OCI-LY7 (cell line): ENCODE results near the gene ALOXE3. TPM values are rescaled to one million over a fixed set of nuclear protein-coding genes. Genes with fewer than 3 reads are reported as not detected.

Experiments
- BruUV-seq: library from RNA; stranded (reverse); fragments of 400-500 nt; replicated peaks from 2 replicates; lab custom pipeline; 2021; lab: Mats Ljungman, UMichigan
- CTCF ChIA-PET: fragments of 300-600 bp; sonication (Branson Sonifier 250); formaldehyde crosslinking; loops from one replicate; lab custom pipeline; 2022; ENCODE audit warnings: antibody characterized with exemption; ENCODE audit not compliant: unreplicated experiment; lab: Charles Lee
- POLR2A ChIA-PET: fragments of 300-600 bp; sonication (Branson Sonifier 250); formaldehyde crosslinking; loops from one replicate; lab custom pipeline; 2022; ENCODE audit warnings: antibody characterized with exemption; lab: Charles Lee
- DNase-seq: peaks from one replicate; pipeline ENCODE4 v3.0.0-alpha.2; 2015; ENCODE audit warnings: low spot score
- H2AFZ ChIP-seq: fragments of 200-600 bp; sonication (generic), shearing (Covaris generic); 2 replicates; pipeline ENCODE4 v1.6.1; 2014; ENCODE audit warnings: mild to moderate bottlenecking, antibody characterized with exemption, low read length, moderate library complexity
- H3K27ac ChIP-seq: fragments of 200-600 bp; sonication (generic); 2 replicates; pipeline ENCODE4 v1.5.1; 2014; ENCODE audit warnings: mixed run types, low read depth, mild to moderate bottlenecking, moderate library complexity, low read length, inconsistent platforms; ENCODE audit not compliant: poor library complexity, severe bottlenecking
- H3K36me3 ChIP-seq: fragments of 200-600 bp; sonication (generic); 2 replicates; pipeline ENCODE4 v1.6.1; 2014; ENCODE audit warnings: mild to moderate bottlenecking, antibody characterized with exemption, low read length, moderate library complexity, mixed read lengths; ENCODE audit not compliant: insufficient read depth
- H3K4me1 ChIP-seq: fragments of 200-600 bp; sonication (generic); 2 replicates; pipeline ENCODE4 v1.5.1; 2014; ENCODE audit warnings: mild to moderate bottlenecking, low read length; ENCODE audit not compliant: insufficient read depth, poor library complexity, severe bottlenecking
- H3K4me2 ChIP-seq: fragments of 200-600 bp; sonication (generic); 2 replicates; pipeline ENCODE4 v1.6.1; 2014; ENCODE audit warnings: mild to moderate bottlenecking, low read length
- H3K4me3 ChIP-seq: fragments of 200-600 bp; sonication (generic); 2 replicates; pipeline ENCODE4 v1.5.1; 2014; ENCODE audit warnings: mild to moderate bottlenecking, low read depth, low read length; ENCODE audit not compliant: poor library complexity, severe bottlenecking
- H3K79me2 ChIP-seq: fragments of 200-600 bp; sonication (generic); 2 replicates; pipeline ENCODE4 v1.6.1; 2016; ENCODE audit warnings: low read depth, mild to moderate bottlenecking, low read length, moderate library complexity, mixed read lengths; ENCODE audit not compliant: insufficient read depth
- H3K9me2 ChIP-seq: fragments of 200-600 bp; sonication (generic); 2 replicates; pipeline ENCODE4 v1.6.1; 2016; ENCODE audit warnings: mild to moderate bottlenecking, low read length, mixed read lengths; ENCODE audit not compliant: insufficient read depth
- H3K9me3 ChIP-seq: fragments of 200-600 bp; sonication (generic); 2 replicates; pipeline ENCODE4 v1.6.1; 2014; ENCODE audit warnings: mild to moderate bottlenecking, mixed run types, low read length, mixed read lengths
- H4K20me1 ChIP-seq: fragments of 200-600 bp; sonication (generic); 2 replicates; pipeline ENCODE4 v1.6.1; 2014; ENCODE audit warnings: mild to moderate bottlenecking, antibody characterized with exemption, low read length, moderate library complexity, mixed read lengths; ENCODE audit not compliant: insufficient read depth
- CTCF ChIP-seq: fragments of 200-600 bp; sonication (generic); conservative IDR thresholded peaks from 2 replicates; pipeline ENCODE4 v1.5.1; 2014; ENCODE audit warnings: mild to moderate bottlenecking, antibody characterized with exemption, low read length, moderate library complexity, mixed read lengths
- intact Hi-C: fragments of 100-400 bp; cut with micrococcal nuclease; formaldehyde crosslinking; loops from one replicate; pipeline ENCODE4 v1.10.0; 2022; ENCODE audit not compliant: unreplicated experiment
- microRNA-seq: library from miRNA; unstranded; fragments of <30 nt; microRNA quantifications from one replicate; pipeline ENCODE4 v1.2.0, GENCODE V29; 2022; ENCODE audit warnings: borderline replicate concordance
- small RNA-seq: library from RNA; depleted of rRNA; stranded (forward); fragments of <200 nt; gene quantifications from one replicate; pipeline ENCODE3, GENCODE V24; 2014
- total RNA-seq, 2 experiments: library from RNA; depleted of rRNA in 1 of 2; stranded (reverse); fragments of >200 nt in 1 of 2; shearing (Covaris generic) in 1 of 2; gene quantifications; 2 replicates each; pipeline ENCODE4 v1.2.3, GENCODE V29; 2014 to 2022

The ALOXE3 gene
- total RNA-seq, 2 experiments from 2014 or later: 0.10 TPM; not detected in 1

GRCh38 chr17:8046306-8046928 is 71.9 kb downstream of the ALOXE3 start:
- ChIA-PET POLR2A (interaction anchor here (0.5 kb wide), 1 partner anchor 279 kb away, joined by 4 read pairs; no protein-coding TSS in a partner anchor), CTCF (no interaction called here)
- intact Hi-C loops: loop anchor here (10.0 kb wide), 1 partner anchor 222 kb away; no protein-coding TSS in a partner anchor
- Histone ChIP-seq H2AFZ (no peak overlapping the region), H3K4me2 (no peak overlapping the region), H3K4me1 (no peaks in the 10 kb centered on the region), H4K20me1 (no peaks in the 10 kb centered on the region), H3K36me3 (no peaks in the 10 kb centered on the region), H3K79me2 (no peaks in the 10 kb centered on the region), H3K4me3 (no peak overlapping the region), H3K9me2 (no peaks in the 10 kb centered on the region), H3K27ac (no peak overlapping the region), H3K9me3 (no peaks in the 10 kb centered on the region)
- no peak for DNase-seq
- BruUV-seq: no TSS peak
- no peak for TF ChIP-seq CTCF

Small RNA genes within 50 kb of the gene (microRNA-seq; reads per million reads assigned to microRNA genes)
- gene MIR4314 (not detected), gene MIR6883 (not detected)

Small RNA genes within 50 kb of the gene (small RNA-seq; reads per million reads assigned to genes)
- gene MIR4314: not detected

Other genes starting within 250 kb of the ALOXE3 start
- gene CHD3, start 229.7 kb downstream of the ALOXE3 start, total RNA-seq (2014; rRNA removed; shearing (Covaris generic)): 42.5 and 59.6 TPM in 2 replicates
- 124 and 126 TPM in 2 replicates for gene CHD3, start 229.7 kb downstream of the ALOXE3 start, total RNA-seq (2022)
- 3.8 and 9.6 TPM in 2 replicates for gene RNF227, start 202.2 kb downstream of the ALOXE3 start, total RNA-seq (2014; rRNA removed; shearing (Covaris generic))
- gene RNF227, start 202.2 kb downstream of the ALOXE3 start, total RNA-seq (2022): 4.7 and 5.8 TPM in 2 replicates
- gene KCNAB3, start 188.7 kb downstream of the ALOXE3 start, total RNA-seq (2014; rRNA removed; shearing (Covaris generic)): 4.3 and 5.6 TPM in 2 replicates
- gene KCNAB3, start 188.7 kb downstream of the ALOXE3 start, total RNA-seq (2022): 14.3 and 17.3 TPM in 2 replicates
- gene TRAPPC1, start 186.6 kb downstream of the ALOXE3 start, total RNA-seq (2014; rRNA removed; shearing (Covaris generic)): 40.2 and 41.0 TPM in 2 replicates
- gene TRAPPC1, start 186.6 kb downstream of the ALOXE3 start, total RNA-seq (2022): 150 and 178 TPM in 2 replicates
- gene CNTROB, start 186.3 kb downstream of the ALOXE3 start, total RNA-seq (2014; rRNA removed; shearing (Covaris generic)): 49.1 and 55.4 TPM in 2 replicates
- 72.3 and 80.3 TPM in 2 replicates for gene CNTROB, start 186.3 kb downstream of the ALOXE3 start, total RNA-seq (2022)
- not detected in 2 replicates for gene GUCY2D, start 115.9 kb downstream of the ALOXE3 start, total RNA-seq (2014; rRNA removed; shearing (Covaris generic))
- gene GUCY2D, start 115.9 kb downstream of the ALOXE3 start, total RNA-seq (2022): not detected in 2 replicates
- not detected in 2 replicates for gene ALOX15B, start 79.5 kb downstream of the ALOXE3 start, total RNA-seq (2014; rRNA removed; shearing (Covaris generic))
- gene ALOX15B, start 79.5 kb downstream of the ALOXE3 start, total RNA-seq (2022): not detected in 2 replicates
- gene ALOX12B, start 30.8 kb downstream of the ALOXE3 start, total RNA-seq (2014; rRNA removed; shearing (Covaris generic)): 2.0 TPM in 1 of 2 replicates, not detected in the other
- gene ALOX12B, start 30.8 kb downstream of the ALOXE3 start, total RNA-seq (2022): 4.5 and 5.3 TPM in 2 replicates
- gene HES7, start 5.6 kb upstream of the ALOXE3 start, total RNA-seq (2014; rRNA removed; shearing (Covaris generic)): 0.44 and 0.75 TPM in 2 replicates
- gene HES7, start 5.6 kb upstream of the ALOXE3 start, total RNA-seq (2022): 4.6 and 5.8 TPM in 2 replicates
- 13.9 and 15.4 TPM in 2 replicates for gene PER1, start 33.9 kb upstream of the ALOXE3 start, total RNA-seq (2014; rRNA removed; shearing (Covaris generic))
- gene PER1, start 33.9 kb upstream of the ALOXE3 start, total RNA-seq (2022): 38.0 and 48.0 TPM in 2 replicates
- gene VAMP2, start 44.4 kb upstream of the ALOXE3 start, total RNA-seq (2014; rRNA removed; shearing (Covaris generic)): 10.4 and 21.2 TPM in 2 replicates
- 40.9 and 45.1 TPM in 2 replicates for gene VAMP2, start 44.4 kb upstream of the ALOXE3 start, total RNA-seq (2022)
- gene TMEM107, start 57.9 kb upstream of the ALOXE3 start, total RNA-seq (2014; rRNA removed; shearing (Covaris generic)): 34.6 and 57.0 TPM in 2 replicates
- gene TMEM107, start 57.9 kb upstream of the ALOXE3 start, total RNA-seq (2022): 43.9 and 45.4 TPM in 2 replicates
- 13.9 and 14.3 TPM in 2 replicates for gene BORCS6, start 71.7 kb upstream of the ALOXE3 start, total RNA-seq (2014; rRNA removed; shearing (Covaris generic))
- gene BORCS6, start 71.7 kb upstream of the ALOXE3 start, total RNA-seq (2022): 12.0 and 12.7 TPM in 2 replicates
- 248 and 283 TPM in 2 replicates for gene AURKB, start 92.1 kb upstream of the ALOXE3 start, total RNA-seq (2014; rRNA removed; shearing (Covaris generic))
- 310 and 323 TPM in 2 replicates for gene AURKB, start 92.1 kb upstream of the ALOXE3 start, total RNA-seq (2022)
- gene CTC1, start 129.5 kb upstream of the ALOXE3 start, total RNA-seq (2014; rRNA removed; shearing (Covaris generic)): 36.2 and 50.3 TPM in 2 replicates
- 97.6 and 122 TPM in 2 replicates for gene CTC1, start 129.5 kb upstream of the ALOXE3 start, total RNA-seq (2022)
- gene PFAS, start 130.8 kb upstream of the ALOXE3 start, total RNA-seq (2014; rRNA removed; shearing (Covaris generic)): 114 and 122 TPM in 2 replicates
- gene PFAS, start 130.8 kb upstream of the ALOXE3 start, total RNA-seq (2022): 170 and 180 TPM in 2 replicates
- 30.6 and 32.2 TPM in 2 replicates for gene RANGRF, start 170.2 kb upstream of the ALOXE3 start, total RNA-seq (2014; rRNA removed; shearing (Covaris generic))
- 43.3 and 46.7 TPM in 2 replicates for gene RANGRF, start 170.2 kb upstream of the ALOXE3 start, total RNA-seq (2022)
- 3.9 and 4.5 TPM in 2 replicates for gene SLC25A35, start 176.9 kb upstream of the ALOXE3 start, total RNA-seq (2014; rRNA removed; shearing (Covaris generic))
- gene SLC25A35, start 176.9 kb upstream of the ALOXE3 start, total RNA-seq (2022): 23.8 and 27.8 TPM in 2 replicates
- gene ARHGEF15, start 191.7 kb upstream of the ALOXE3 start, total RNA-seq (2014; rRNA removed; shearing (Covaris generic)): not detected in 2 replicates
- not detected in 2 replicates for gene ARHGEF15, start 191.7 kb upstream of the ALOXE3 start, total RNA-seq (2022)
- gene ODF4, start 221.3 kb upstream of the ALOXE3 start, total RNA-seq (2014; rRNA removed; shearing (Covaris generic)): not detected in 2 replicates
- not detected in 2 replicates for gene ODF4, start 221.3 kb upstream of the ALOXE3 start, total RNA-seq (2022)